Measurements from ENCODE around the gene CCDC190.

GRCh38 chr1:162885265-162885664 is 24.3 kb upstream of the CCDC190 start:
- TF ChIP-seq CTCF (IDR thresholded peaks at IDR 0.05 in 8 of 11, conservative IDR thresholded peaks at IDR 0.05 in 3 of 11) (no peak), POLR2A (IDR thresholded peaks at IDR 0.05) (no peak), POLR2AphosphoS5 (IDR thresholded peaks at IDR 0.05) (no peak)

Measured in spleen (tissue), 7 donors.